GM20431 (cell line): Measurements from ENCODE around the gene ZNRF1.

Source experiments
- in situ Hi-C: fragments of 300-500 bp; cut with MseI, MboI; formaldehyde crosslinking; loops from one replicate; pipeline ENCODE4 v1.15.0; 2020; ENCODE audit warnings: low sequenced_read_pairs; ENCODE audit not compliant: unreplicated experiment

Gene ZNRF1

GRCh38 chr16:75107505-75107904, 108.7 kb downstream of the ZNRF1 start:
- in situ Hi-C loops: loop anchor here (10.0 kb wide), 1 partner anchor 113 kb away; the partner anchor contains the start of gene ZNRF1

DNA sequence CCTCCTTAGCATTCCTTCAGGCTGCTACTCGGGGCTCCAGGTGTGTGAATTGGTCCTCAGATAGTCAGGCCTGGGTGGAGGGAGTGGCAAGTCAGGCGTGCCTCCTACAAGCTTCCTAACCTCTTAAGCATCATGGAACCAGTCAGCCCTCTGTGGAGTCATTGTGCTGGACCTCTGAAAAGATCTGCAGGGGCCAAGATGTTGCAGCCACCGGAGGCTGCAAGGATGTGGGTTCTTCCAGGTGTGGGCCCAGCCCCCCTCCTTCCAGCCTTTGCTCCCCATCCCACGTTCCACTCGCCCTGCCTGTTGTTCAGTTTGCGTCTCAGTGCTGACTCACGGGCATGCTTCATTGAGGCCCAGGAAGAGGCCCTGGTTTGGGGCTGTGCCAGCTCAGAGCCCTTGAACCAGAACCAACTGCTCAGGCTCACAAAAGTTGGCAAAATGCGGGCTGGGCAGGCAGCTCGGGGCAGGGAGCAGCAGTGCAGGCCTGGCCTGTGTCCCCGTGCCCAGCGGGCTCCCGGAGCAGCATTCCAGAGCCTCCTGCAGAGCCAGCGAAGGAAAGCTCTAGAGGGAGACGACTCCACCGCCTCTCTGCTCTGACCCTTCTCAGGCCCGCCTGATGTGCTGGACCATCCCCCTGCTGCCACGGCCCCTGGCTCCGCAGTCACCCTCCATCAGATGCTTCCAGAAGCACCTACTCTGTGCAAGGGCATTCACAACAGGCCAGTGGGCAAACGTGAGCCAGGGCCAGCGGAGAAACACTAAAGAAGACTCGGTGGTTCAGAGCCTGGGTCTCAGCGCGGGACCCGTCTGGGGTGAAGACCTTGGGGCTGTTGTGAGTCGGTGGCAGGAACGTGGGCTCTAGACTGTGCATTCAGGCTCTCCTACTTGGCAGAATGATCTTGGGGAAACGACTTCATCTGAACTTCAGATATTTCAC, 110.2 kb downstream of the ZNRF1 start:
- in situ Hi-C loops: loop anchor here (10.0 kb wide), 1 partner anchor 114 kb away; the partner anchor contains the start of gene ZNRF1

- in situ Hi-C loops: loop anchor here (10.0 kb wide), 1 partner anchor 115 kb away; the partner anchor contains the start of gene ZNRF1
Measured at GRCh38 chr16:75109732-75110243, 111.0 kb downstream of the ZNRF1 start.

- in situ Hi-C loops: no loop called here
Measured at GRCh38 chr16:75110637-75111513, 112.1 kb downstream of the ZNRF1 start.

DNA sequence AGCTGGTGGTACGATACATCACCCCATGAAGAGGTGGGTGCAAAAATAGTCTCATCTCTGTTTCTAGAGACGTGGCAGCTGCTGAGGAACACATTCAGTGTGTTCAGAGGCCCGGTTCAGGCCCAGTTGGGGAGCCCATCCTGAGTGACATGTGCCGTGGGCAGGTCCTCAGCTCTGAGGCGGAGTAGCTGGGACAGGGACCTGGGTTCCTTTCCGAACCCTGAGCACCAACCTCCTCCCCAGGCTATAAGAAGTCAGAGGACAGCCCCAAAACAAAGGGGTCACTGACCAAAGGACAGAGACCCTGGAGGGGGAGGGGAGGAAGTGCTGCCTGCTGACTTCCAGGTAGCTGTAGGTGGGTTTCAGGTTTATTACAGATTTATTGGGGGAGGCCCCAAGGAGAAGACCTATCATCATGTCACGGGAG, 112.7 kb downstream of the ZNRF1 start:
- in situ Hi-C loops: no loop called here

GRCh38 chr16:75111961-75112733, 113.3 kb downstream of the ZNRF1 start:
- in situ Hi-C loops: no loop called here

- in situ Hi-C loops: no loop called here
Measured at GRCh38 chr16:75112734-75113491, 114.1 kb downstream of the ZNRF1 start.

GRCh38 chr16:75113541-75114121, 114.8 kb downstream of the ZNRF1 start:
- in situ Hi-C loops: no loop called here

DNA sequence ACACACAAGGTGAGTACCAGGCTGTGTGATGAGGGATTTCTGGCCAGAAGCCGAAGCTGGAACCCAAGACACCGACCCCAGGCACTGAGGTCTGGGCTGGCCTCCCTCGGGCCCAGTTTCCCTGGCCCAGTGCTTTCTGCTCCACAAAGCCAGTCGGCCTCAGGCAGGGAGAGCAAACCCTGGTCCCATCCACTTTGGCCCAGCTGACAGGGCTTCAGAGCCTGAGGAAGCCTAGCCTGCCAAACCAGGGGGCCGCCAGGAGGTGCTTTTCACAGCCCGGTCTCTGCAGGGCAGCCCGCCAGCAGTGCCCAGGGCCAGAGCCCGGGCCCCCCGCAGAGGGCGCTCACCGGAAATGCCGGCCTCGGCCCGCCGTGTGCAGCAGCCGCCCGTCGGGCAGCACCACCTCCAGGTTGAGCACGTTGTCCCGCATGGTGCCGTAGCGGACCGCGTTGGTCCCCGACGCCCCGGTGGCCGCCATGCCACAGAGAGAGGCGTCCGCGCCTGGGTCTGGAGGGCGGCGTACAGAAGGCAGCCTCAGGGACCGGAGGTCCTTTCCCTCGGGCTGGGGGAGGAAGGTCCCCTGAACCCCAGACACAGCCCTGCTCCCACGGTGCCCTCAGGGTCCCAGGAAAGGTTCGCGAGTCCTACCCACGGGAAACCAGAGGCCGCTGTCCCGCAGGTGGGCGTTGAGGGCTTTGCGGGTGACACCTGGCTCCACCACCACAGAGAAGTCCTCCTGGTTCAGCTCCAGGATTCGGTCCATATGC, 115.5 kb downstream of the ZNRF1 start:
- in situ Hi-C loops: no loop called here

- in situ Hi-C loops: no loop called here
Measured at GRCh38 chr16:75114946-75115825, 116.4 kb downstream of the ZNRF1 start.

DNA sequence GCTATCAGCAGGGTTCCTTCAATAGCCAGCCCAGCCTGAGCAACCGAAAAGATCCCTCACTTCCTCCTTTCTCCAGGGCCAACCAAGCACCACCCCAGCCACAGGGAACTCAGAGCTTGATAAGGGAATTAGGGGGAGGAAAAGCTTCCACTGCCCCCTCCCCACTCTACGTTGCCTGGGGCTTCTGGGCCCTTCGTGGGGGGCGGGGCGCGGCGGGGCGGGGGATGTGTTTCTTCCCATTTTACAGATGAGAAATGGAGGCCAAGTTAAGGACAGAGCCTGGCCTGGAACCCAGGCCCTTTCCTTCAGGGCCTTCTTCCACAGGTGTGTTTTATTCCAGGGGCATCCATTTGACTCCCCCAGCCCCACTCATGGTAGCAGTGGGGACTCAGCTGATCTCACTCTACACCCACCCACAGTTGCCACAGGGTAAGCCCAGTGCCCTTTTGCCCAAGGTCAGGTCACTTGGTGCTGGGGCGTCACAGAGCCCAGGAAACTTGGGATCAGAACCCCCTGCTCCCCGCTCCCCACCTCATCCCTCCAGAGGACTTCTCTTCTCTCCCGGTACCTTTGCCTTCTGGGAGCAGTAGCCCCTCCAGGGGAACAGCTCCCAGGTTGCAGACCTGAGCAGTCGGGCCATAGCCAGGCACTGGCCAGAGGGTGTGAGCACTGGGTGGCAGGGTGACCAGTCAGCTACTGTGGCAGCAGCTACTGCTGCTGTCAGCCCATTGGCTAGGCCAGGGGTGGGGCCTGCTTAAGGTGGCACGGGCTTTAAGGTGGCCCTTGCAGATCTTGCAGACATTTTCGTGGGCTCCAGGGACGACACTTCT, 117.5 kb downstream of the ZNRF1 start, which contains the start of gene LDHD:
Gene LDHD, minus strand, starts transcription at position 700 of the 830 bp plus-strand sequence. Its CDS starts 60 bp downstream, at position 640.
- in situ Hi-C loops: no loop called here

GRCh38 chr16:75116911-75117245, 118.1 kb downstream of the ZNRF1 start:
- in situ Hi-C loops: no loop called here

DNA sequence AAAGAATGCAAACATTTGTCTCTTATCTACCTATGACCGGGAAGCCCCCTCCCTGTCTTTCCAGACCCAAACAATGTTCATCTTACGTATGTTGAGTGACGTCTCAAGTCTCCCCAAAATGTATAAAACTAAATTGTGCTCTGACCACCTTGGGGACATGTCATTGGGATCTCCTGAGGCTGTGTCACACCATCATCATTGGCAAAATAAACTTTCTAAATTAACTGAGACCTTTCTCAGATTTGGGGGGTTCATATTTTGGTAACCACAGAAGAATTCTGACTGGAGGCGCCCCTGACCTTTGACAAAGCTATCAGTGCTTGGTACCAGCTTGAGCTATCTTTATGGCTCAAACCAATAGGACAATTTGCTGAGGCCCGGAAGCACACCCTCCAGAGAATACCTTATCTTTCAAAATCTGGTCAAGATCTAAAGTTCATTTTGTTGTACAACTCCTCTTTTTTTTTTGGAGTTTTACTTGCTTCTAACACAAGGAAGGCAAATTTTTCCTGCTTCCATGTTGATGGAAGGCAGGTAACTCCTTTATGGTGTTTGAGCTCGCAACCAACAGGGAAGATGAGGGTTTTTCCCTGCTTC, 120.2 kb downstream of the ZNRF1 start:
- in situ Hi-C loops: no loop called here

- in situ Hi-C loops: no loop called here
Measured at GRCh38 chr16:75120253-75120652, 121.4 kb downstream of the ZNRF1 start.

- in situ Hi-C loops: no loop called here
Measured at GRCh38 chr16:75121949-75122568, 123.2 kb downstream of the ZNRF1 start.
